H1 (cell line): ENCODE data around the gene ADCY5. TPM values are rescaled to one million over a fixed set of nuclear protein-coding genes. Genes with fewer than 3 reads are reported as not detected.

ENCODE experiments used
- CHD7 ChIP-seq: fragments of 300-600 bp; sonication (generic); IDR thresholded peaks from 2 replicates; pipeline ENCODE4 v1.7.1; 2012; ENCODE audit warnings: low read length, moderate library complexity, mild to moderate bottlenecking, inconsistent platforms; ENCODE audit not compliant: insufficient replicate concordance
- NRF1 ChIP-seq: IDR thresholded peaks from 2 replicates; pipeline ENCODE4 v1.6.1; 2011; ENCODE audit warnings: mild to moderate bottlenecking, low read depth, low read length, improper control_type of control experiment
- POLR2A ChIP-seq, 2 experiments: IDR thresholded peaks; 1 replicate in 1 of 2; 2 replicates in 1 of 2; pipeline ENCODE4 v1.6.1; 2011; ENCODE audit warnings: low read depth in 2 of 2, low read length in 2 of 2, mild to moderate bottlenecking in 2 of 2; ENCODE audit errors: control extremely low read depth in 1 of 2
- RAD21 ChIP-seq, 2 experiments: IDR thresholded peaks in 1 of 2; conservative IDR thresholded peaks in 1 of 2; 2 replicates each; pipeline ENCODE4 v1.6.1; 2011; ENCODE audit warnings: low read depth in 2 of 2, low read length in 2 of 2, improper control_type of control experiment in 1 of 2, inconsistent platforms in 1 of 2, mild to moderate bottlenecking in 1 of 2, moderate library complexity in 1 of 2
- TAF1 ChIP-seq: IDR thresholded peaks from 2 replicates; pipeline ENCODE4 v1.6.1; 2011; ENCODE audit warnings: mild to moderate bottlenecking, low read depth, low read length
- YY1 ChIP-seq: IDR thresholded peaks from 2 replicates; pipeline ENCODE4 v1.6.1; 2011; ENCODE audit warnings: low read depth, mild to moderate bottlenecking, low read length
- polyA plus RNA-seq, 7 experiments: library from polyadenylated mRNA; depleted of rRNA in 3 of 7; stranded (reverse) in 5 of 7; unstranded in 2 of 7; fragments of >200 nt in 5 of 7; fragments of 200-250 nt in 2 of 7; gene quantifications; 1 replicate in 5 of 7; 2 replicates in 1 of 7; 4 replicates in 1 of 7; pipeline versions ENCODE4 v1.2.1 to v1.2.3, GENCODE V29; 2011 to 2013; ENCODE audit warnings: missing spikeins in 2 of 7, mixed read lengths in 2 of 7
- total RNA-seq: library from RNA; stranded (reverse); fragmentation: NEBNext Ultra II Directional; extraction: Animal tissue kit (Norgen Biotek cat#: 25700); gene quantifications from 2 replicates; pipeline ENCODE4 v1.2.1, GENCODE V29; 2021
- TF ChIP-seq, protein P1 (sequence below): IDR thresholded peaks from 2 replicates; pipeline ENCODE4 v1.6.1; 2012; ENCODE audit warnings: inconsistent platforms
- TF ChIP-seq, protein P2 (sequence below): IDR thresholded peaks from 2 replicates; pipeline ENCODE4 v1.6.1; 2011; ENCODE audit warnings: low read depth, mild to moderate bottlenecking, low read length; ENCODE audit not compliant: insufficient read depth

Gene ADCY5
- total and polyA plus RNA-seq, 2 of the 8 experiments (the other 6 are each of a cell fraction or from before 2014, with no cell fraction given) = 18.9 to 40.8 TPM

DNA sequence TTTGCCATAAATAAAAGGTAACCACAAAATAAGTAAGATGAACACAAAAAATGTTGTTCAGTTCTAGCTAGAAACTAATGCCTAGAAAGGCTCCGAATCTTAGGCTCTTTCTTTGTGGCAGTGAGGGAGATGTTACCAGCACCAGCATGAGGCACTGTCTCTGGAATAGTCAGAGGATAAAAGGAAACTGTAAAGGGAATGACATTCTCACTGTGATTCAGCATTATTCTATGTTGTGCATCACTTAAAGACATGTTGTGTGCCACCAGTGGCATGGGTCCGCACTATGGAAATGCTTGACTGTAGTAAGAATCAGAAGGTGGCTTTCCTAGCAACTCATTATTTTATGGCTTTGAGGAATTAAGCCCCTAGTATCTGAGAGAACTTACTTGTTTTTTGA, 176.3 kb downstream of the ADCY5 start (continued):
- TF ChIP-seq CHD7 = no peak
- TF ChIP-seq RAD21 (IDR thresholded peaks at IDR 0.05 in 1 of 2, conservative IDR thresholded peaks at IDR 0.05 in 1 of 2; ENCODE audit: low read depth in 2 of 2, low read length in 2 of 2) = no peak
- TF ChIP-seq, protein P1, sequence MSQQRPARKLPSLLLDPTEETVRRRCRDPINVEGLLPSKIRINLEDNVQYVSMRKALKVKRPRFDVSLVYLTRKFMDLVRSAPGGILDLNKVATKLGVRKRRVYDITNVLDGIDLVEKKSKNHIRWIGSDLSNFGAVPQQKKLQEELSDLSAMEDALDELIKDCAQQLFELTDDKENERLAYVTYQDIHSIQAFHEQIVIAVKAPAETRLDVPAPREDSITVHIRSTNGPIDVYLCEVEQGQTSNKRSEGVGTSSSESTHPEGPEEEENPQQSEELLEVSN = no peak
- no peak for TF ChIP-seq TAF1
- no peak for TF ChIP-seq POLR2A (IDR thresholded peaks at IDR 0.05; ENCODE audit: control extremely low read depth in 1 of 2, low read depth in 2 of 2, low read length in 2 of 2)
- TF ChIP-seq NRF1 = no peak
- no peak for TF ChIP-seq YY1
- TF ChIP-seq, protein P2, sequence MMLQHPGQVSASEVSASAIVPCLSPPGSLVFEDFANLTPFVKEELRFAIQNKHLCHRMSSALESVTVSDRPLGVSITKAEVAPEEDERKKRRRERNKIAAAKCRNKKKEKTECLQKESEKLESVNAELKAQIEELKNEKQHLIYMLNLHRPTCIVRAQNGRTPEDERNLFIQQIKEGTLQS = no peak
